Stimulated activated CD4-positive, alpha-beta T cell treated with anti-CD3 and anti-CD28 coated beads, Interleukin-1b, Interleukin-23, amount 100 ng/mL, for 48 hours (primary cell): ENCODE results near the gene COASY.
"Not testable (repeated sequence)": the region's sequence is repeated elsewhere in the genome, so short reads cannot be mapped to it uniquely, and the experiment has no call there.

Source experiments
- DNase-seq: peaks from one replicate; pipeline ENCODE4 v3.0.0-alpha.2; 2020

Gene COASY

GRCh38 chr17:42531455-42532354, 30.2 kb upstream of the COASY start:
- peak; percentile 43 for DNase-seq

DNA sequence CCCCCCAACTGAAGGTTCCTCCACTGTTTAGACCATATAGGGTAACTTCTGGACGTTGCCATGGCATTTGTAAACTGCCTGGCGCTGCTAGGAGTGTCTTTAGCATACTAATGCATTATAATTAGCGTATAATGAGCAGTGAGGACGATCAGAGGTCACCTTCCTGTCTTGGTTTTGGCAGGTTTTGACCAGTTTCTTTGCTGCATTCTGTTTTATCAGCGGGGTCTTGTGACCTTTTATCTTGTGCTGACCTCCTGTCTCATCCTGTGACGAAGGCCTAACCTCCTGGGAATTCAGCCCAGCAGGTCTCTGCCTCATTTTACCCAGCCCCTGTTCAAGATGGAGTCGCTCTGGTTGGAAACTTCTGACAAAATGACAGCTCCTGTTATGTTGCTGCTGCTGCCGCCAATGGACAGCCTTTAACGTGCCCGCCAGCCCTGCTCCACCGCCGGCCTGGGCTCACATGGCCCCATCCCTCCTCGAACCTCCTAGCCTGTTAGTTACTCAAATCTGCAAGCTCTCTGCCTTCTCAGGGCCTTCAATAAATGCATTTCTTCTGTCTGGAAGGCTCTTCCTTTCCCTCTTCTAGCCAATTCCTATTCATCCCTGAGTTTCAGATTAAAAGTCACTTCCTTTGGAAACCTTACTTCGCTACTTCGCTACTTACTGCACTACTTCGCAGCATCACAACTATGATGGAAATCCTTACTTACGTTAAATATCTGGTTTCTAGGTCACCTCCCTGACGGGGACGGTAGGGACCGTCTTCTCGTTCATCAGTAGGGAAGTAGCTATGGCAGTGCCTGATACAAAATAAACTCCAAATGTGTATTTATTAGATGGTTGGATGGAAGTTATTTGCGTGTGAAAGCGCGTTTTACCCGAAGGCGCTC, 26.5 kb upstream of the COASY start:
- no peak for DNase-seq

GRCh38 chr17:42536048-42536371, 25.9 kb upstream of the COASY start, which contains the start of gene NAGLU:
Gene NAGLU, plus strand, starts transcription at chr17:42536241. Its CDS starts 32 bp downstream, at chr17:42536273.
- DNase-seq, result peak; percentile 85

- DNase-seq, result peak; percentile 72
Observed at GRCh38 chr17:42536372-42537155, 25.4 kb upstream of the COASY start.

DNA sequence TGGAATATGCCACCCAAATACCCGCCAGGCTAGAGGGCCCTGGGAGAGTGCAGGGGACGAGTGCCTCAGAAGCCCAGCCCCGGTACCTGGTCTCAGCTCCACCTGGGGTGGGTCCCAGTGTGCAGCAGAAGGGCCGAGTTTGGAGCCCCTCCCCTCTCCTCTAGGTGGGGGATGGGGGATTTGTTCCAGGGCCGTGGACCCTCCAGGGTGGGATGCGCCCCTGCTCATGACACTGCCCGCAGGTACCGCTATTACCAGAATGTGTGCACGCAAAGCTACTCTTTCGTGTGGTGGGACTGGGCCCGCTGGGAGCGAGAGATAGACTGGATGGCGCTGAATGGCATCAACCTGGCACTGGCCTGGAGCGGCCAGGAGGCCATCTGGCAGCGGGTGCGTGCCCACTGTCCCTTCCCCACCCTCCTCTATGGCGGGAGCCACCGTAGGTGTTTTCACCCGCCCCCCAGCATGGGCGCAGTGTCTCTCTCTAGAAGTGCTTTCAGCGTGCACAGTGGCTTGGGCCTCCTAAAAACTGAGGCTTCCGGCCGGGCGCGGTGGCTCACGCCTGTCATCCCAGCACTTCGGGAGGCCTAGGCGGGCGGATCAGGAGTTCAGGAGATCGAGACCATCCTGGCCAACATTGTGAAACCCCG, 24.7 kb upstream of the COASY start:
- no peak for DNase-seq

DNA sequence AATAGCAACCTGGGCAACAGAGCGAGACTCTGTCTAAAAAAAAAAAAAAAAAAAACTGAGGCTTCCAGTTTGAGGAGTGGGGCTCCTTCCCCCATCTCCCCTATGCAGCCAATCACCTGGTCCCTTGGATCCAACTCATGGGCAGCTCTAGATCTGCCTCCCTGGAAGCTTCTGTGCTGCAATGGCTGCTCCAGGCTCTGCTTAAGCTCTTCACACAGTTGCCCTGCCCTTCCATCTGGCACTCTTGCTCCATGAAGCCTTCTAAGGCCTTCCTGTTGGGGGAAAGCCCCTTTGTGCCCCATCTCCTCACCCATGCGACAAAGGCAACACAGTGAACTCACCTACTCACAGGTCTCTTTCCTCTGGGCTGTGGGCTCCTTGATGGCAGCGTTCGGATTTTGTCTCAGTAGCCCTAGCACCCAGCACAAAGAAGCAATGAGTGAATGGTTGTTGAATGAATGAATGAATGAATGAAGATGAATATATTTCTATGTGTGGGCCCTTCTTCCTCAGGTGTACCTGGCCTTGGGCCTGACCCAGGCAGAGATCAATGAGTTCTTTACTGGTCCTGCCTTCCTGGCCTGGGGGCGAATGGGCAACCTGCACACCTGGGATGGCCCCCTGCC, 24.0 kb upstream of the COASY start:
- no peak for DNase-seq

DNA sequence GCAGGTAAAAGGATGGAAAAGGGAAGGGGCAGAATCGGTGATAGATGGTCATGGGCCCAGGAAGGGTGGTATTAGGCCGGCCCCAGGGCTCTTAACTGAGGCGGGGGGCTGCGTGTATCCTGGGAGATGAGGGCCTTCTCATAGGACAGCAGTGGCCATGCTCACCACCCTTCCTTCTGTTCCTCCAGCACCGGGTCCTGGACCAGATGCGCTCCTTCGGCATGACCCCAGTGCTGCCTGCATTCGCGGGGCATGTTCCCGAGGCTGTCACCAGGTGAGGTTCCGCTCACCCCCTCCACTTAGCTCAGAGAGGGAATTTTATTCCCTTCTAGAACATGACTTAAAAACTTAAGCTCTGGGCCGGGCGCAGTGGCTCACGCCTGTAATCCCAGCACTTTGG, 23.5 kb upstream of the COASY start:
- no peak for DNase-seq

GRCh38 chr17:42540558-42540957, 21.4 kb upstream of the COASY start:
- DNase-seq, result not testable (repeated sequence)

- DNase-seq, result no peak
Observed at GRCh38 chr17:42541041-42541833, 20.7 kb upstream of the COASY start.

DNA sequence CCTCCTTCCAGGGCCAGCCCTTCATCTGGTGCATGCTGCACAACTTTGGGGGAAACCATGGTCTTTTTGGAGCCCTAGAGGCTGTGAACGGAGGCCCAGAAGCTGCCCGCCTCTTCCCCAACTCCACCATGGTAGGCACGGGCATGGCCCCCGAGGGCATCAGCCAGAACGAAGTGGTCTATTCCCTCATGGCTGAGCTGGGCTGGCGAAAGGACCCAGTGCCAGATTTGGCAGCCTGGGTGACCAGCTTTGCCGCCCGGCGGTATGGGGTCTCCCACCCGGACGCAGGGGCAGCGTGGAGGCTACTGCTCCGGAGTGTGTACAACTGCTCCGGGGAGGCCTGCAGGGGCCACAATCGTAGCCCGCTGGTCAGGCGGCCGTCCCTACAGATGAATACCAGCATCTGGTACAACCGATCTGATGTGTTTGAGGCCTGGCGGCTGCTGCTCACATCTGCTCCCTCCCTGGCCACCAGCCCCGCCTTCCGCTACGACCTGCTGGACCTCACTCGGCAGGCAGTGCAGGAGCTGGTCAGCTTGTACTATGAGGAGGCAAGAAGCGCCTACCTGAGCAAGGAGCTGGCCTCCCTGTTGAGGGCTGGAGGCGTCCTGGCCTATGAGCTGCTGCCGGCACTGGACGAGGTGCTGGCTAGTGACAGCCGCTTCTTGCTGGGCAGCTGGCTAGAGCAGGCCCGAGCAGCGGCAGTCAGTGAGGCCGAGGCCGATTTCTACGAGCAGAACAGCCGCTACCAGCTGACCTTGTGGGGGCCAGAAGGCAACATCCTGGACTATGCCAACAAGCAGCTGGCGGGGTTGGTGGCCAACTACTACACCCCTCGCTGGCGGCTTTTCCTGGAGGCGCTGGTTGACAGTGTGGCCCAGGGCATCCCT, 18.5 kb upstream of the COASY start:
- DNase-seq, result no peak

DNA sequence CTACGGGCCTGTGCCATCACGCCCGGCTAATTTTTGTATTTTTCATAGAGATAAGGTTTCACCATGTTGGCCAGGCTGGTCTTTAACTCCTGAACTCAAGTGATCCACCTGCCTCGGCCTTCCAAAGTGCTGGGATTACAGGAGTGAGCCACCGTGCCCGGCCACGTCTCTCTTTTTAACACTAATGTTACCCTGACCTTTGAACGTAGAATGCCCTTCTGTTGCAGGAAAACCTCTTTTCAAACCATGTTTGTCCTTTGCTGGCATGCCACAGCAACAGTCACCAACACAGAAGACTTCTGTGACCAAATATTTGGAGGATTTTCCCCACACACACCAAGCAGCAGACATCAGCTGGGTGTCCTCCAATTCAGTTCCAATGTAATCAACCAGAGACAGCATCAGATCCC, 17.1 kb upstream of the COASY start:
- DNase-seq, result no peak

GRCh38 chr17:42545755-42546505, 16.0 kb upstream of the COASY start:
- not testable (repeated sequence) for DNase-seq

DNA sequence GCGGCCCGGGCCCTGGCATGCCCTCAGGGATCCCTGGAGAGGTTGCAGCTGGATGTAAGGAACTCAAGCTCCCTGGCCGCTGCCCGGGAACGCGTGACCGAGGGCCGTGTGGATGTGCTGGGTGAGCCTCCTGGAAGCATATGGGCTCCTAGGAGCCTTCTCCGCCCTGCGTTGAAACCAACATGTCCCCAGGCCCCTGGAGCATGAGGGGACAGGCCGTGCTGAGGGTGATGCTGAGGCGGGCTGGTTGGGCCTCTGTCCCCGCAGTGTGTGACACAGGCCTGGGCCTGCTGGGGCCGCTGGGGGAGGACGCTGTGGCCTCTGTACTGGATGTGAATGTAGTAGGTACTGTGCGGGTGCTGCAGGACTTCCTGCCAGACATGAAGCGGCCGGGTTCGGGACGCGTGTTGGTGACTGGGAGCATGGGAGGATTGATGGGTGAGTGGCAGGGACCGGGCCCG, 14.9 kb upstream of the COASY start:
- DNase-seq, result no peak

GRCh38 chr17:42547698-42548069, 14.3 kb upstream of the COASY start:
- no peak for DNase-seq

- peak; percentile 76 for DNase-seq
Observed at GRCh38 chr17:42548070-42548837, 13.7 kb upstream of the COASY start.

DNA sequence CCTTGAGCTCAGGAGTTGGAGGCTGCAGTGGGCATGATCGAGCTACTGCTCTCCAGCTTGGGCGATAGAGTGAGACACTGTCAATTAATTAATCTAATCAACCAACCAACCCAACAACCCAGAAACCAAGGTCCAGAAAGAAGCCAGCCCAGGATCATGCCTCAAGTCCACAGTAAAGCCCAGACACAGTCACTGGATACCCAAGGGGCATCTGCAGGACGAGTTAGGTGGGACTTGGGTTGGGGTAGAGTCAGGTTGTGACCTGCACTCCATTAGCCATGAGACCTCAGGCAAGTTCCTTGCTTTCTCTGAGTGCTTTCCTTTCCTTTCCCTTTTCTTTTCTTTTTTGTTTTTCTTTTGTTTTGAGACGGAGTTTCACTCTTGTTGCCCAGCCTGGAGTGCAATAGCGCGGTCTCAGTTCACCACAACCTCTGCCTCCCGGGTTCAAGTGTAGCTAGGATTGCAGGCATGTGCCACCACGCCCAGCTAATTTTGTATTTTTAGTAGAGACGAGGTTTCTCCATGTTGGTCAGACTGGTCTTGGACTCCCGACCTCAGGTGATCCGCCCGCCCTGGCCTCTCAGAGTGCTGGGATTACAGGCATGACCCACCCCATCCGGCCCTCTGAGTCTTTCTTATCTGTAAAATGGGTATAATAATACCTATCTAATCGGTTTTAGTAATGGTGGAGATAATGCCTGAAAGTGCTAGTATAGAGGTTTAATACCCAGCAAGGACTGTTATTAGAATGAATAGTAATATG, 12.8 kb upstream of the COASY start:
- DNase-seq, result no peak

DNA sequence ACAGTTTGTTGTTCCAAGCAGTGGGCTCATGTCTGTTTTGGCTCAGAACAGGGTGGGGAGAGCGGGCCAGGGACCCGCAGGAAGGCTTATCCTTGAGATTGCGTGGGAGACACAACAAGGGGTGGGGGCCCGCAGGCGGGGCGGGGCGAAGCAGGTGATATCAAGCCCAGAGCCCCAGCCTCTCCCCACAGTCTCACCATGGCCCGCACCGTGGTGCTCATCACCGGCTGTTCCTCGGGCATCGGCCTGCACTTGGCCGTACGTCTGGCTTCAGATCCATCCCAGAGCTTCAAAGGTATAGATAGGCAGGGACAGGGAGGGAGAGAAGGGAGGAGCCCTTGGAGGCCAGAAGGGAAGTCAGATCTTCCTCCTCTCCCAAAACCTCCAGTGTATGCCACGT, 9.2 kb upstream of the COASY start, which contains the start of gene HSD17B1:
Gene HSD17B1 (plus strand): TSS at position 188 of the 400 bp plus-strand sequence. CDS start 11 bp downstream, at position 199.
- DNase-seq, result not testable (repeated sequence)
